HEK293 (cell line): Measurements from ENCODE around the gene ZNF32.

ENCODE experiments used
- CTCF ChIA-PET: fragments of 350-600 bp; formaldehyde crosslinking; extraction: SDS; loops from one replicate; lab custom pipeline; 2021; ENCODE audit warnings: antibody characterized with exemption; lab: Yijun Ruan, JAX
- POLR2A ChIA-PET: fragments of 300-600 bp; formaldehyde crosslinking; extraction: SDS; loops from one replicate; lab custom pipeline; 2020; ENCODE audit warnings: antibody characterized with exemption, inconsistent platforms; lab: Yijun Ruan, JAX
- H3K27ac ChIP-seq: fragments of 200-500 bp; sonication (Bioruptor generic); 2 replicates; pipeline ENCODE4 v1.5.1; 2014; ENCODE audit warnings: low read depth, low read length, control low read depth, inconsistent platforms; ENCODE audit errors: extremely low read depth
- H3K36me3 ChIP-seq, 2 experiments: fragments of 200-500 bp in 1 of 2; sonication (Bioruptor generic) in 1 of 2; 1 replicate in 1 of 2; 2 replicates in 1 of 2; pipeline ENCODE4 v1.5.1; 2014 to 2017; ENCODE audit warnings: inconsistent platforms in 2 of 2, low read length in 2 of 2; ENCODE audit not compliant: control insufficient read depth in 2 of 2, insufficient read depth in 1 of 2
- H3K4me1 ChIP-seq: fragments of 200-500 bp; sonication (Bioruptor generic); 2 replicates; pipeline ENCODE4 v1.5.1; 2014; ENCODE audit warnings: mild to moderate bottlenecking, low read length, inconsistent platforms; ENCODE audit not compliant: control insufficient read depth, insufficient read depth
- H3K4me3 ChIP-seq: 2 replicates; pipeline ENCODE4 v1.5.1; 2011; ENCODE audit warnings: low read depth, mild to moderate bottlenecking, control low read depth, low read length, moderate library complexity
- H3K9me3 ChIP-seq: fragments of 200-500 bp; sonication (Bioruptor generic); 2 replicates; pipeline ENCODE4 v1.5.1; 2014; ENCODE audit warnings: low read depth, low read length, inconsistent platforms; ENCODE audit not compliant: control insufficient read depth, insufficient read depth
- GLIS1 ChIP-seq: fragments of 450-650 bp; formaldehyde crosslinking; IDR thresholded peaks from 2 replicates; pipeline ENCODE4 v1.5.1; 2016; ENCODE audit warnings: missing biosample characterization, missing genetic modification characterization
- HOXC10 ChIP-seq: sonication (generic); formaldehyde crosslinking; IDR thresholded peaks from 2 replicates; pipeline ENCODE4 v1.8.1; 2023; ENCODE audit warnings: mild to moderate bottlenecking, missing genetic modification reagents
- KLF7 ChIP-seq: fragments of 450-650 bp; formaldehyde crosslinking; IDR thresholded peaks from 2 replicates; pipeline ENCODE4 v1.5.1; 2016; ENCODE audit warnings: missing biosample characterization, missing genetic modification characterization, borderline replicate concordance
- PRDM6 ChIP-seq: fragments of 450-650 bp; formaldehyde crosslinking; IDR thresholded peaks from 2 replicates; pipeline ENCODE4 v1.5.1; 2017; ENCODE audit warnings: missing biosample characterization, missing genetic modification characterization
- ZNF18 ChIP-seq: fragments of 450-650 bp; formaldehyde crosslinking; IDR thresholded peaks from 2 replicates; pipeline ENCODE4 v1.5.1; 2016; ENCODE audit warnings: missing biosample characterization, missing genetic modification characterization
- ZNF707 ChIP-seq: fragments of 450-650 bp; formaldehyde crosslinking; IDR thresholded peaks from 2 replicates; pipeline ENCODE4 v1.5.1; 2016; ENCODE audit warnings: missing biosample characterization, missing genetic modification characterization

Gene ZNF32

GRCh38 chr10:43594944-43595589 is 53.6 kb downstream of the ZNF32 start:
- Histone ChIP-seq H3K4me3 (no peak overlapping the region), H3K27ac (no peak overlapping the region), H3K9me3 (no peaks in the 10 kb centered on the region), H3K4me1 (no peaks in the 10 kb centered on the region), H3K36me3 (no peaks in the 10 kb centered on the region)
- ChIA-PET CTCF (interaction anchor here (1.1 kb wide), 1 partner anchor 8 kb away, joined by 3 read pairs; no protein-coding TSS in a partner anchor), POLR2A (no interaction called here)
- TF ChIP-seq KLF7 (no peak), GLIS1 (tag by site-specific recombination) (no peak), ZNF18 (tag by site-specific recombination) (no peak), HOXC10 (CRISPR knock-in tag) (no peak), ZNF707 (tag by site-specific recombination) (no peak), PRDM6 (tag by site-specific recombination) (no peak)
- TF ChIP-seq, all 188 proteins: peak for 0
